Measurements from ENCODE around the gene RFX3. TPM values are rescaled to one million over a fixed set of nuclear protein-coding genes. Genes with fewer than 3 reads are reported as not detected.

RFX3 gene
- total RNA-seq: 1 to 10 TPM in 3 of 4 donors, under 1 TPM in 1; 0.91 to 6.5 (median 3.3) TPM

DNA sequence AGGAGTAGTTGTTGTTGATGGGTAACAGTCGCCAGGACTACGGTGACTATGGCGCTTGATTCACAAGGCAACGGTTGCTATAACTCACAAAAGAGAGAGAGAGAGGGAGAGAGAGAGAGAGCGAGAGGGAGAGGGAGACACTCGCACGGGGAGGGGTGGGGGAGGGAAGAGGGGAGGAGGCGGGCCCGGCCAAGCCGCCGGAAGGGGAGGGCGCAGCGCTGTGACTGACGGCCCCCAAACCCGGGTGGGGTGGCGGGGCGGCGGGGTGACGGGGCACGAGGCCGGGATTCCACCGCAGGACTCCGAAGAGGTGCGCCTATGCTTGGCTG is at the start of gene RFX3:
TSS of gene RFX3 (minus strand) at position 166 of the 329 bp plus-strand sequence. CDS start 130,413 bp downstream, outside the sequence.
- intact Hi-C loops (cut with DNase I): no loop called here
- H3K36me3 ChIP-seq: peaks cover 0 to 8% (median 0%) of the 10 kb centered on the region in 3 donors
- 0 to 2% methylated on average over 16 to 19 of the region's 24 CpGs for WGBS, 2 donors
- H3K4me1 ChIP-seq: peaks cover 9 to 45% (median 19%) of the 10 kb centered on the region in 3 donors
- H3K9me3 ChIP-seq: no peaks in the 10 kb centered on the region
- H3K4me3 ChIP-seq: peak within 1 kb of the TSS; percentile 59 to 88 (median 72)
- peak; percentile 66 for DNase-seq
- peak within 1 kb of the TSS; percentile 98 to 100 (median 100) for H3K27ac ChIP-seq
- H3K27me3 ChIP-seq: no peaks in the 10 kb centered on the region
- peak in 1 of 4 donors; percentile 46 for TF ChIP-seq POLR2A (IDR thresholded peaks at IDR 0.05)
- TF ChIP-seq, protein P1, sequence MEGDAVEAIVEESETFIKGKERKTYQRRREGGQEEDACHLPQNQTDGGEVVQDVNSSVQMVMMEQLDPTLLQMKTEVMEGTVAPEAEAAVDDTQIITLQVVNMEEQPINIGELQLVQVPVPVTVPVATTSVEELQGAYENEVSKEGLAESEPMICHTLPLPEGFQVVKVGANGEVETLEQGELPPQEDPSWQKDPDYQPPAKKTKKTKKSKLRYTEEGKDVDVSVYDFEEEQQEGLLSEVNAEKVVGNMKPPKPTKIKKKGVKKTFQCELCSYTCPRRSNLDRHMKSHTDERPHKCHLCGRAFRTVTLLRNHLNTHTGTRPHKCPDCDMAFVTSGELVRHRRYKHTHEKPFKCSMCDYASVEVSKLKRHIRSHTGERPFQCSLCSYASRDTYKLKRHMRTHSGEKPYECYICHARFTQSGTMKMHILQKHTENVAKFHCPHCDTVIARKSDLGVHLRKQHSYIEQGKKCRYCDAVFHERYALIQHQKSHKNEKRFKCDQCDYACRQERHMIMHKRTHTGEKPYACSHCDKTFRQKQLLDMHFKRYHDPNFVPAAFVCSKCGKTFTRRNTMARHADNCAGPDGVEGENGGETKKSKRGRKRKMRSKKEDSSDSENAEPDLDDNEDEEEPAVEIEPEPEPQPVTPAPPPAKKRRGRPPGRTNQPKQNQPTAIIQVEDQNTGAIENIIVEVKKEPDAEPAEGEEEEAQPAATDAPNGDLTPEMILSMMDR (IDR thresholded peaks at IDR 0.05): no peak

DNA sequence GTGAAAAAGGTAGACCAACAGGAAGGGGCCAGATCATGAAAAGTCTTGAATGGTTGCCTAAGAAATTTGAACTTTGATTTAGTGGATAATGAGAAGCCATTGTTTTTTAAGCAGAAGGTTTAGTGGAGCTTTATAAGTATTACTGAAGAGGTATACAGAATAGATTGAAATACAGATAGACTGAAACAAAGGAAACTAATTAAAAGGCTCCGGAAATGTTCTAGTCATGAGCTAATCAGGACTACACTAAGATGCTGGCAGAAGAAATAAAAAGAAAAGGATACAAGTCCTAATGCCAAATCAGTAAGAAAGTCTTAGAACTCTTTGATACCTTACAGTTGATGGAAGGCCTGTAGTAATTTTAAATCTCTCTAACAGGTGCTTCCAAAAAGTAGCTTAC is 45.7 kb upstream of the RFX3 start:
- Histone ChIP-seq H3K4me1 (no peaks in the 10 kb centered on the region), H3K9me3 (no peaks in the 10 kb centered on the region), H3K27ac (no peak overlapping the region), H3K27me3 (no peaks in the 10 kb centered on the region), H3K4me3 (no peak overlapping the region), H3K36me3 (no peaks in the 10 kb centered on the region)
- no peak for TF ChIP-seq POLR2A (IDR thresholded peaks at IDR 0.05)
- TF ChIP-seq, protein P1 (IDR thresholded peaks at IDR 0.05): no peak
- WGBS, 2 donors: 79 to 93% methylated on average over 1 of the region's 1 CpG
- DNase-seq: no peak
- intact Hi-C loops (cut with DNase I): no loop called here

DNA sequence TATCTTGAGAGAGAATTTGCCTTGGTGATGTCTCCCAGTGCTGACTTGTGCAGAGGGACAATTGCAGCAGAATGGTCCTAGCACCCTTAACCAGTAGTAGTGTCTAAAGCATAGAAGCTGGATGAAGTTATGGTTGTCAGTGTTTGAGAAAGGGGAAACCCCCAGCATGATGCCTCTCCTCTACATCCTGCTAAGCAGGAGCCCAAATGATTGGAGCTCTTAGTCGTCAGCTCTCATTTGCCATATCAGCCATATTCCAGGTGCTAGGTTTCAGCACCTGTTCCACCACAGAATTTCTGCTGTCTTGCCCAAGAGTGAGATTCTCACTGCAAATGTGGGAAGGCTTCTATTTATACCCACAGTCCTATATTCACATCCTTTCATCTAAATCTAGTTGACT is 43.7 kb upstream of the RFX3 start:
- DNase-seq: no peak
- no peak for TF ChIP-seq POLR2A (IDR thresholded peaks at IDR 0.05)
- TF ChIP-seq, protein P1 (IDR thresholded peaks at IDR 0.05): no peak
- Histone ChIP-seq H3K27me3 (no peaks in the 10 kb centered on the region), H3K4me1 (no peaks in the 10 kb centered on the region), H3K36me3 (no peaks in the 10 kb centered on the region), H3K9me3 (no peaks in the 10 kb centered on the region), H3K27ac (no peak overlapping the region), H3K4me3 (no peak overlapping the region)
- 83 to 100% methylated on average over 1 of the region's 1 CpG for WGBS, 2 donors
- intact Hi-C loops (cut with DNase I): no loop called here

DNA sequence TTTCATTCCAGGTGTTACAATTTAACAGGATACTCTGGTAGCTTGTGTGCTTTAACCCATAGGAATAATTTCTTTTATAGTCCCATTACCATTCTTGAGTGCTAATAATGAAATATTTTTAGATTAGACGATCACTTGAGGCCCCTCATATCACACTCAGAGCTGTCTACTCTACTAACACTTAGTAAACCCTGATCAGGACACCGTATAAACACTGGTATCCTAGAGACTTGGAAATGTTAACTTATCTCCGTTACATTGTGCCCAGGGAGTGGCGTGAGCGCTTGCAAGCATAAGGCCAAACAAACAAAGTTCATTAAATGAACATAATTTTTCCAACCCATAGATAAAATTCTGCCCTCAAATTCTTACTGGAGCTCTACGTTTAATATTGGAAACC is 42.2 kb upstream of the RFX3 start:
- no peak overlapping the region for H3K4me3 ChIP-seq
- TF ChIP-seq, protein P1 (IDR thresholded peaks at IDR 0.05): no peak
- no peak for TF ChIP-seq POLR2A (IDR thresholded peaks at IDR 0.05)
- H3K9me3 ChIP-seq: no peaks in the 10 kb centered on the region
- intact Hi-C loops (cut with DNase I): no loop called here
- no peak overlapping the region for H3K27ac ChIP-seq
- DNase-seq: no peak
- no peaks in the 10 kb centered on the region for H3K36me3 ChIP-seq
- no peaks in the 10 kb centered on the region for H3K4me1 ChIP-seq
- WGBS, 2 donors: 85 to 89% methylated on average over 6 of the region's 6 CpGs
- no peaks in the 10 kb centered on the region for H3K27me3 ChIP-seq

DNA sequence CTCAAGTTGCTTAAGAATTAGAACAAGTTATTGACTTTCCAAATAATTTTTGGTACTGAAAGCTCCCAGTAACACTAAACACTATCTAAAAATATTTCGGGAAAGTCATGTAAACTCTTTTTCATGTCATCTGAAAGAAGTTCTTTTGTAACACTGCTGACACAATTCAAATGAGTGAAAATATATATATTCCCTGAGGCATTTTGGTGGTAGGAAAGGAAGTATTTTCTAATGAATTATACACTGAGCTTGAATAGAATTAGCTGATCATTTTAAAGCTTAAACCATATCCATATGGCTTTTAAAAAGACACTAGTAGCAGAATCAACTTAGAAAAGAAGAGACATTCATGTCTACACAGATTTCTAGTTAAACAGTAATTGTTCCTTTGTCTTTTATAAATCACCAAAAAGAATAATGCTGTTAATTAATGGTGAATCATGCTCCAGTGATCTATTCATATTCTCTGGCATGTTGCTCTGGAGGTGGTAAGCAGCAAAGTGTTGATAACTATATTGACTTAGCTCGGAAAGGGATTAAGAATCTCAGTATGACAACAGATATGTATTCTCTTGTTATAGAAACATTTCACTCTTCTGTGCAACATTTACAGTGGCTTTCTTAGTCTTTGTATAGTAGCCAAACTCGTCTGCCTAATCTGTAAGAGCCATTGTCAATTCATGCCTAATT is 27.4 kb upstream of the RFX3 start:
- H3K27ac ChIP-seq: no peak overlapping the region
- H3K27me3 ChIP-seq: no peaks in the 10 kb centered on the region
- 38 to 50% methylated on average over 3 of the region's 3 CpGs for WGBS, 2 donors
- no peaks in the 10 kb centered on the region for H3K4me1 ChIP-seq
- intact Hi-C loops (cut with DNase I): no loop called here
- peaks cover 0 to 14% (median 0%) of the 10 kb centered on the region in 3 donors for H3K36me3 ChIP-seq
- H3K4me3 ChIP-seq: no peak overlapping the region
- TF ChIP-seq, protein P1 (IDR thresholded peaks at IDR 0.05): no peak
- no peak for TF ChIP-seq POLR2A (IDR thresholded peaks at IDR 0.05)
- no peaks in the 10 kb centered on the region for H3K9me3 ChIP-seq
- DNase-seq: no peak

Measured in esophagus squamous epithelium (tissue), 5 donors.